Neuron (in vitro differentiated cells): ENCODE results near the gene UROD.

ENCODE experiments used
- H2AFZ ChIP-seq: one replicate; pipeline ENCODE4 v1.6.1; 2013; ENCODE audit warnings: low read depth, mild to moderate bottlenecking, inconsistent platforms, low read length, moderate library complexity
- H3K27me3 ChIP-seq: one replicate; pipeline ENCODE4 v1.6.1; 2013; ENCODE audit warnings: low read length; ENCODE audit not compliant: insufficient read depth
- H3K36me3 ChIP-seq: one replicate; pipeline ENCODE4 v1.6.1; 2013; ENCODE audit warnings: low read length; ENCODE audit not compliant: insufficient read depth
- H3K4me1 ChIP-seq: one replicate; pipeline ENCODE4 v1.6.1; 2013; ENCODE audit warnings: low read length; ENCODE audit not compliant: insufficient read depth
- H3K4me3 ChIP-seq: 2 replicates; pipeline ENCODE4 v1.5.1; 2013; ENCODE audit warnings: mild to moderate bottlenecking, low read length, moderate library complexity
- H3K9me3 ChIP-seq: one replicate; pipeline ENCODE4 v1.6.1; 2013; ENCODE audit warnings: low read length

The UROD gene

DNA sequence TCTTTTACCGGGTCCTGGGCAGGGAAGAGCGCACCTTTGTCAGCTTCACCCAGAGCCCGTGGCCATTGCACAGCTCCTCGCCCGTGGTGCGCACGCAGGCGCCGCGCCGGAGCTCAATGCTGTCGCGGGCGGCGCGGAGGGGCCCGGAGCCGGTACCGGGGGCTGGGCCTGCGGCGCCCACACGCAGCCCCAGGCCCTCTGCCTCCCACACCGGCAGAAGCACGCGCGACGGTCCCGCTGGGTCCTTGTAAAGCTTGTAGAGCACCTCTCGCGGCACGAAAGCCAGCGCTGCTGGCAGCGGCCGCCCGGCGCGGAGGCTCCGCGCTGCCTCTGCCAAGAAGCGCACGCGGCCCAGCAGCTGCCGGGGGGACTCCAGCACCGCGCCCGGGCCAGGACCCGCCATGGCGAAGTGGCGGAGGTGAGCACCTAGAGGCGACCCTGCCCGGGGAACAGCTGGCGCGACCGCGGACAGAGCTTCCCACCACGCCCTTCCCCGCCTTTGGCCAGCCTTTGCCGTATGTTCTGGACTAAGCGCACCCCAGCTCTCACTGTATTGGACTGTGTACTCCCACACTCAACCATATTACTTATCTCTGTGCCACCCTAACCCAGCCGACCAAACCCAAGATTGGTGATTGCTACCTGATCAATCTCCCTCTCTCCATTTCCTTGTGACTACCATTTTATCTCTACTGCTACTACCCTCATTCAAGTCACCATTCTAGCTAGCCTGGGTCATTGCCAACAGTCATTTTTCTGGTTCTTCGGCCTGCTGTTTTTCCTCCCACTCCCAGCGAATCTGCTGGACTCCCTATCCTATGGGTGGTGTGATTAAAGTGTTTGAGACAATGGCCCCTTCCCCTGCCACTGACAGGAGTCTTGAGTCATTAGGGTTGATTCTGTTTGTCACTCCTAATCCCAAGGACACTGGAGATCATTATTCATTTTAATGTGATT, 921 bp upstream of the UROD start, which contains the start of gene HECTD3:
HECTD3 (minus strand) TSS at position 470 of the 957 bp plus-strand sequence; CDS start at position 403, 67 bp downstream.
- Histone ChIP-seq H3K27me3 (no peaks in the 10 kb centered on the region), H3K4me3 (peak within 1 kb of the TSS; percentile 87), H3K36me3 (peaks cover 29% of the 10 kb centered on the region), H3K4me1 (peaks cover 19% of the 10 kb centered on the region), H3K9me3 (no peaks in the 10 kb centered on the region), H2AFZ (peak within 1 kb of the TSS; percentile 99)

DNA sequence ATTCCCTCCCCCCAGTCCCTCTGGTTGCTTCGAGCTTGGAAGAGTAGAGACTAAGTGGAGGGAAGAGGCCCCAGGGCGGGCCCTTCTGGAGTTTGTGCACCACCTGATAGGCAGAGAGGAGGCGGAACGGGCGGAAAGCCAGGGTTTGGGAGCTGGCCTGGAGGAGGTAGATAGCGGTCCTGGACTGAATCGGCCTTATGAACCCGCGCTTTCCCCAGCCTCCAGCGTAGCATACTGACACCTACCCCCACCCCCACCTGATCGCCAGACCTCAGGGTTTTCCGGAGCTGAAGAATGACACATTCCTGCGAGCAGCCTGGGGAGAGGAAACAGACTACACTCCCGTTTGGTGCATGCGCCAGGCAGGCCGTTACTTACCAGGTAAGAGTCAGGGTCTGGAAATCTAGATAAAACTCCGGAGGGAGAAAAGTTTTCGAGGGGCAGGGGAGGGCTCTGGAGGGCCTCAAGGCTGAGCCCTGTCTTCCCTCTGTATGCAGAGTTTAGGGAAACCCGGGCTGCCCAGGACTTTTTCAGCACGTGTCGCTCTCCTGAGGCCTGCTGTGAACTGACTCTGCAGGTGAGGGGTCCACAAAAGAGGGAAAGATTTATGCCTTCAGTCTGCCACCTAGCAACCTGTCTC, 705 bp downstream of the UROD start:
- Histone ChIP-seq H3K4me3 (peak overlapping the region; percentile 87), H3K36me3 (peaks cover 16% of the 10 kb centered on the region), H3K9me3 (no peaks in the 10 kb centered on the region), H3K4me1 (peaks cover 19% of the 10 kb centered on the region), H3K27me3 (no peaks in the 10 kb centered on the region), H2AFZ (peak overlapping the region; percentile 99)

DNA sequence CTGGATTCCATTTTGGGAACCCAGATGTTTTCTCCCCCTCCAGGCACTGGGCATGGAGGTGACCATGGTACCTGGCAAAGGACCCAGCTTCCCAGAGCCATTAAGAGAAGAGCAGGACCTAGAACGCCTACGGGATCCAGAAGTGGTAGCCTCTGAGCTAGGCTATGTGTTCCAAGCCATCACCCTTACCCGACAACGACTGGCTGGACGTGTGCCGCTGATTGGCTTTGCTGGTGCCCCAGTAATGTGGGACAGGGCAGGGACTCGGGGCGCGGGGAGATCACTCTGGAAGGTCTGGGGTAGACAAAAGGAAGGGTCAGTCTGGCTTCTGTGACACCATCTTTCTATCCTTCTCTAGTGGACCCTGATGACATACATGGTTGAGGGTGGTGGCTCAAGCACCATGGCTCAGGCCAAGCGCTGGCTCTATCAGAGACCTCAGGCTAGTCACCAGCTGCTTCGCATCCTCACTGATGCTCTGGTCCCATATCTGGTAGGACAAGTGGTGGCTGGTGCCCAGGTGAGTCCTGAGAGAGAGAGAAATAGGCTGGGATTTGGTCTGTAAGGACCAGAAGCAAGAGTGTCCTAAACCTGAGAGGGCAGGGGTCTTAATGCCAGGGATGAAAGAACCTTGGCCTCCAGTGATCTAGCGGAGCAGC, 1.6 kb downstream of the UROD start:
- H3K27me3 ChIP-seq: no peaks in the 10 kb centered on the region
- no peak overlapping the region for H2AFZ ChIP-seq
- no peak overlapping the region for H3K4me3 ChIP-seq
- H3K4me1 ChIP-seq: peaks cover 19% of the 10 kb centered on the region
- peaks cover 7% of the 10 kb centered on the region for H3K36me3 ChIP-seq
- no peaks in the 10 kb centered on the region for H3K9me3 ChIP-seq

DNA sequence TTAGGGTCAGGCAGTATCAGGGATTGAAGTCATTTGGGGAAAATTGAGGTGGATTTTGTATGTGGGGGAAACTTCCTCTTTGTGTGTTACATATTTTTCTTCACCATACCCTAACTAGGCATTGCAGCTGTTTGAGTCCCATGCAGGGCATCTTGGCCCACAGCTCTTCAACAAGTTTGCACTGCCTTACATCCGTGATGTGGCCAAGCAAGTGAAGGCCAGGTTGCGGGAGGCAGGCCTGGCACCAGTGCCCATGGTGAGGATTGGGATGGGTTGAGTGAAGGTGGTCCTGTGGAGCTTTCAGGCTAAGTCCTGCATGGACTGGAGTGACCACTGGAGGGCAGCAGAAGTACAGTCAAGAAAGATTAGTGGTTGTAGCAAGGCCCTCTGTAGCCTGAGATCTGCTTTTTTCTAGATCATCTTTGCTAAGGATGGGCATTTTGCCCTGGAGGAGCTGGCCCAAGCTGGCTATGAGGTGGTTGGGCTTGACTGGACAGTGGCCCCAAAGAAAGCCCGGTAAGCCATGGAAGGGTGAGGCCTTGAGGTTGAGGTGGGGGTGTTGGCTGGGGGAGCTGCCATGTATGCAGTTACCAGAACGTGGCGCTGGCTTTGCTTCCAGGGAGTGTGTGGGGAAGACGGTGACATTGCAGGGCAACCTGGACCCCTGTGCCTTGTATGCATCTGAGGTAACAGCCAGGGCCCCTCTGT, 2.4 kb downstream of the UROD start:
- no peaks in the 10 kb centered on the region for H3K27me3 ChIP-seq
- H3K4me1 ChIP-seq: peaks cover 19% of the 10 kb centered on the region
- H3K9me3 ChIP-seq: no peaks in the 10 kb centered on the region
- H2AFZ ChIP-seq: no peak overlapping the region
- H3K36me3 ChIP-seq: peaks cover under 1% of the 10 kb centered on the region
- H3K4me3 ChIP-seq: no peak overlapping the region

DNA sequence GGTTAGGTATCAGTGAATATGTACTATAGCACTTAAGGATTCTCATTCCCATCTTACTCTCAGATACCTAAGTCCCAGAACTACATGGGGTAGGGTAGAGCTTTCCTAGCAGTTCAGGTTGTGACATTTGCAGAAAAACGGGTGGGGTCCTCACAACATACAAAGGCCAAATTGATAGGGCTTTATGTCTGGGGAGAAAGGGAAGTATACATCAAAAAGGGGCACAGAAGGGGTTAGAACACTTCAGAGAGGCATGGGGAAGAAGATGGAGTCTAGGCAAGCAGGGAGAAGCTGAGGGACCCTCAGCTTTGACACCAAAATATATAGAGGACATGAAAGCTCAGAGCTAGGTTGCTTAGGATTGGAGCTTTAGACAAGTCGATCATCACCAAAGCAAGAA, 3.6 kb downstream of the UROD start:
- no peak overlapping the region for H3K4me3 ChIP-seq
- no peak overlapping the region for H2AFZ ChIP-seq

DNA sequence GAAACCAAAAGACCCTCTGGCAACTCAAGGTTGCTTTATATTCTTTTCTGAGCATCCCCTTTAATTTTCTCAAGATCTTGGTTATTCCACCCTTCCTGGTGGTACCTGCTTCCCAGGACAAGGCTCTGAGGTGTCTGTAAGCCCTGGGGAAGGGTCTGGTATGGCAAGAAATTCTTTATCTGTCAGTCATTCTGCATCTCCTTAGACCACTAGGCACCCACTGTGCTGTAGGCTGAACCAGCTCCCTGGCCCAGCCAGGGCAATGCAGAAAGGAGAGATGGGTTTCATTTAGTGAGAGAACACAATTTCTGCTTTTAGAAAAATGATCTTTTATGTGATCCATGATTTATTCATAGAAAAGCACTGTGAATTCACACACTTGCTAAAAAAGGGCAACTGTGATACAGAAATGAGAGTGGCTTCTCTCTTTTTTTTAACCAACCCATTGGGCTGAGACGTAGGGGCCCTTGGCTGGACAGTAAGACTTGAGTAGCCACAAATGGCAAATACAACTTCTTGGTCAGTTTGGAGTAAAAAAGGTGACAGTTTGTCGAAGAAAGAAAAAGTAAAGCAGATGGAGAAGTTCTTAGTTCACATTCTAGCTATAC, 4.1 kb downstream of the UROD start:
- Histone ChIP-seq H3K4me1 (peaks cover 11% of the 10 kb centered on the region), H3K9me3 (no peaks in the 10 kb centered on the region), H3K27me3 (no peaks in the 10 kb centered on the region), H3K36me3 (no peaks in the 10 kb centered on the region), H3K4me3 (no peak overlapping the region), H2AFZ (no peak overlapping the region)

More for the DNA sequence above, 3.6 kb downstream of the UROD start:
- H3K4me1 ChIP-seq: peaks cover 11% of the 10 kb centered on the region
- H3K27me3 ChIP-seq: no peaks in the 10 kb centered on the region
- no peaks in the 10 kb centered on the region for H3K36me3 ChIP-seq
- no peaks in the 10 kb centered on the region for H3K9me3 ChIP-seq

DNA sequence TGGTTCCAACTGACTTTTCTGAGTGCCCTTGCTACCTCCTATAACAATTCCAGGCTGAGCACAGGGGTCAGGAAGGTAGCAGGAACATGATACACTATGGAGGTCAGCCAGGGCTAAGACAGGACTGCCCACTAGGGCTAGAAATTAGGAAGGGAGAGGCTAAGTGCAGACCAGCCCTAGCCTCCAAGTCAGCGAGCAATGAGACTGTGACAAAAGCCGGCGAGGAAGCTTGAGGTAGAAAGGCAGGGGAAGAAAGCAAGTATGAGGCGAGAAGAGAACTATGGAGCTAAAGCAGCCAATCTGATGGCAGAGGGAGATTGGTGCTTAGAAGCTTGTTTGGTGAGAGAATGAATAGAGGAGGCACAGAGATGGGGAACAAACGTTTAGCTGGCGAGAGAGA, 4.7 kb downstream of the UROD start:
- no peaks in the 10 kb centered on the region for H3K36me3 ChIP-seq
- H3K4me3 ChIP-seq: no peak overlapping the region
- no peaks in the 10 kb centered on the region for H3K27me3 ChIP-seq

GRCh38 chr1:45018599-45019230, 6.7 kb downstream of the UROD start:
- no peaks in the 10 kb centered on the region for H3K9me3 ChIP-seq
- H3K36me3 ChIP-seq: no peaks in the 10 kb centered on the region
- no peak overlapping the region for H3K4me3 ChIP-seq
- no peaks in the 10 kb centered on the region for H3K4me1 ChIP-seq
- no peaks in the 10 kb centered on the region for H3K27me3 ChIP-seq
- H2AFZ ChIP-seq: no peak overlapping the region

More for the DNA sequence above, 4.7 kb downstream of the UROD start:
- H3K9me3 ChIP-seq: no peaks in the 10 kb centered on the region
- no peak overlapping the region for H2AFZ ChIP-seq
- peaks cover 11% of the 10 kb centered on the region for H3K4me1 ChIP-seq

DNA sequence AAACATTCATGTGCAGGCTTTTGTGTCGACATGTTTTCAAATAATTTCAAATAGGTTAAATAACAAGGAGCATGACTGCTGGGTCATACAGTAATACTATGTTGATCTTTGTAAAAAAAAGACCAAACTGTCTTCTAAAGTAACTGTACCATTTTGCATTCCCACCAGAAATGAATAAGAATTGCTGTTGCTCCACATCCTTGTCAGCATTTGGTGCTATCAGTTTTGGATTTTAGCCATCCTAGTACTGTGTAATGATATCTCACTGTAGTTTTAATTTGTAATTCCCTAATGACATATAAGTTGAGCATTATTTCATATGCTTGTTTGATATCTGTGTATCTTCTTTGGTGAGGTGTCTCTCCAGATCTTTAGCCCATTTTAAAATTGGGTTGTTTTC, 11.6 kb downstream of the UROD start:
- no peaks in the 10 kb centered on the region for H3K4me1 ChIP-seq
- H3K4me3 ChIP-seq: no peak overlapping the region
- H3K36me3 ChIP-seq: no peaks in the 10 kb centered on the region
- no peaks in the 10 kb centered on the region for H3K27me3 ChIP-seq
- no peak overlapping the region for H2AFZ ChIP-seq
- no peaks in the 10 kb centered on the region for H3K9me3 ChIP-seq

- Histone ChIP-seq H3K4me3 (no peak overlapping the region), H3K36me3 (peaks cover 2% of the 10 kb centered on the region), H3K4me1 (no peaks in the 10 kb centered on the region), H2AFZ (no peak overlapping the region), H3K27me3 (no peaks in the 10 kb centered on the region), H3K9me3 (no peaks in the 10 kb centered on the region)
Measured at GRCh38 chr1:45026446-45026845, 14.4 kb downstream of the UROD start.

DNA sequence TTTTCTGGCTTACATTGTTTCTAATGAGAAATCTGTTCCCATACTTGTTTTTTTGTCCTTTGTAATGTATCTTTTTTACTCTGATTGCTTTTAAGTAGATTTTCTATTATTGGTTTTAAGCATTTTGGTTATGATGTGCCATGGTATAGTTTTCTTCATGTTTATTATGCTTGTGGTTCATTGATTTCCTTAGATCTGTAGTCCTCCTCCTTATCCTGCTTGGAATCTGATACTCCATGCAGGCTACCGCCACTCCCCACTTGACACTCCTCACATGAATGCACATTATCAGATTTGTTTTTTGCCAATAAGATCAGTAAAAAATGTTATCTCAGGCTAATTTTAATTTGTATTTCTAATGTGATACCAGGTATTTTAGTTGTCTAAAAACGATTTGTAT, 20.8 kb downstream of the UROD start:
- H3K9me3 ChIP-seq: peaks cover 2% of the 10 kb centered on the region
- no peaks in the 10 kb centered on the region for H3K4me1 ChIP-seq
- no peak overlapping the region for H3K4me3 ChIP-seq
- no peak overlapping the region for H2AFZ ChIP-seq
- H3K27me3 ChIP-seq: no peaks in the 10 kb centered on the region
- H3K36me3 ChIP-seq: peaks cover 20% of the 10 kb centered on the region

GRCh38 chr1:45033356-45033755, 21.3 kb downstream of the UROD start:
- Histone ChIP-seq H3K27me3 (no peaks in the 10 kb centered on the region), H3K36me3 (peaks cover 20% of the 10 kb centered on the region), H3K4me1 (no peaks in the 10 kb centered on the region), H3K9me3 (peaks cover 2% of the 10 kb centered on the region), H3K4me3 (no peak overlapping the region), H2AFZ (no peak overlapping the region)
